Activated naive CD8-positive, alpha-beta T cell treated with anti-CD3 and anti-CD28 coated beads, Interleukin-2, amount 10 ng/mL, durations not matched to agents 7 days and 5 days (primary cell): ENCODE results near the gene C1orf159. TPM values are rescaled to one million over a fixed set of nuclear protein-coding genes. Genes with fewer than 3 reads are reported as not detected.

Experiments
- ATAC-seq: fragments of 150-1000 bp; cut with Tn5 transposase; one replicate; pipeline ENCODE4 v1.10.0; 2021; ENCODE audit warnings: low read depth, moderate library complexity
- POLR2A ChIA-PET: fragments of 350-600 bp; sonication (Branson Sonifier 250); formaldehyde crosslinking; loops from one replicate; lab custom pipeline; 2021; ENCODE audit warnings: antibody characterized with exemption; lab: Charles Lee
- DNase-seq: peaks from one replicate; pipeline ENCODE4 v3.0.0; 2021
- H3K27ac Mint-ChIP-seq: one replicate; pipeline ENCODE4 v1.8.0; 2022; ENCODE audit warnings: mild to moderate bottlenecking, mixed read lengths
- H3K27me3 Mint-ChIP-seq: one replicate; pipeline ENCODE4 v1.8.0; 2022; ENCODE audit warnings: mild to moderate bottlenecking, moderate library complexity, mixed read lengths
- H3K36me3 Mint-ChIP-seq: one replicate; pipeline ENCODE4 v1.8.0; 2021; ENCODE audit warnings: mild to moderate bottlenecking, mixed read lengths
- H3K4me1 Mint-ChIP-seq: one replicate; pipeline ENCODE4 v1.8.0; 2021; ENCODE audit warnings: mixed read lengths
- H3K4me3 Mint-ChIP-seq: one replicate; pipeline ENCODE4 v1.8.0; 2022; ENCODE audit warnings: mild to moderate bottlenecking, moderate library complexity, mixed read lengths
- H3K9me3 Mint-ChIP-seq: one replicate; pipeline ENCODE4 v1.8.0; 2021; ENCODE audit warnings: mixed read lengths
- total RNA-seq, 2 experiments: library from RNA; stranded (reverse); gene quantifications; one replicate each; pipeline ENCODE4 v1.2.3, GENCODE V29; 2021

The C1orf159 gene
- total RNA-seq, 2 experiments from 2014 or later, result 22.7 to 23.0 TPM

DNA sequence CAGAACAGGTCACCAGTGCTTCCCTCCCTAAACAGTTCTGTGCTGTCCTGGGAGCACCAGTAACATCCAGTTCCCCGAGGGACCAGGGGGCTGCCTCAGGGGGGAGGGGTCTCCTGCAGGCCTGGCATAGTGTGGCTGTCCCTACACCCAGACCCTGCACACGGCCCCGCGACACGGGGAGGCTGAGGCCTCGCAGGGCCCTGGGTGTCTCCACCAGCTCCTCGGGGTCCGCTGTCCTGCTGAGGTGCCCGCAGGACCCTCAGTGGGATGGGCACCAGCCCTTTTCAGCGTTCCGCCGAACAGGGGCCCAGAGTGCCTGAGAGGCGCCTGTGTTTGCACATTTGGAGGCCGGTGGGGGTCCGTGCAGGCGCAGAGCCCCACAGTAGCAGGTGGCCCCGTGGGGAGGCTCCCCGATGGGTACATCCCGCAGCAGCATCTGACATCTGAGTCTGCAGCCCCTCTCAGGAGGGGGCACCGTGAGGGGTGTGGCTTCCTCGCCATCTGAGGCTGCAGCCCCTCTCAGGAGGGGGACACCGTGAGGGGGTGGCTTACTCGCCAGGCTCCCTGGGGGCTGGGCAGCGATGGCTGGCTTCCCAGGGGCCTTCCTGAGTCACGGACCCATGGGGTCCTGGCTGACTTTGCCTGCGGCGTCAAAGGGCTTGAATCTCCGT lies 18.5 kb upstream of the C1orf159 start:
- ATAC-seq, result no peak

DNA sequence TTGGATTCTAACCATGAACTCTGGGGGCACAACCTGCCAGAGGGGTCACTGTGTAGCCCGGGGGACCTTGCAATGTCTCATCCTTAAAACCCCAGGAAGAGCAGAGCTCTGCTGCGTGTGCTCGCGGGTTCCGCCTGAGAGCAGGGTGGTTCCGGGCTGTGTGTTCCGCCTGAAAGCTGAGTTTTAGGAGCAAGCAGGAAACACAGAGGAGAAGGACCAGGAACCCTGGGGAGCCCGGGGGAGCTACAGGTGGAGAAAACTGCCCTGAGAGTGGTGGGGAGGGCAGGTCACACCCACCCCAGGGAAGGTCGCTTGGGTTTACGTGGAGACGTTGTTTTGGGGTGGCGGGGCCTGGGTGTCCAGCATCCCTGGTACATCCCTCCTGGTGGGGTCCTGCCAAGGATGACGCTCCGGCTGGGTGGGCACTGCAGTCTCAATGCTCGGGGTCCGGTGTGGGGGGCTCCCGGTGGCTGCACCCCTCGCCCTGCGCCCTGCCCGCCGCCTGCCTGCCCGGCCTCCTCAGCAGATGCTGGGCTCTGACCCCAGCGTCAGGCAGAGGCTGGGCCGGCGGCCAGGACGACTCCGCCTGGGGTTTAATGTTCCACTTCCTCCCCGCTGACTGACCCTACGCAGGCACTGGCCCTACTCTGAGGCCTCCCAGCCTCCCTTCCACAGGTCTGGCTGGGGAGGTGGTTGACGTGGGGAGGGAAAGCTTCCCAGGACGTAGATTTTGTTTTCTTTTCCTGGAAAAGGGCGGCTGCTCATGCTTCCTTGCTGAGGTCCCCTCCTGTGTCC lies 17.3 kb upstream of the C1orf159 start:
- Mint-ChIP-seq H3K36me3 (no peaks in the 10 kb centered on the region), H3K27me3 (peaks cover 6% of the 10 kb centered on the region), H3K9me3 (no peaks in the 10 kb centered on the region), H3K4me3 (no peak overlapping the region), H3K4me1 (peaks cover 9% of the 10 kb centered on the region), H3K27ac (no peak overlapping the region)
- no peak for DNase-seq
- ATAC-seq, result no peak
- POLR2A ChIA-PET, result no interaction called here

More for the DNA sequence above, 18.5 kb upstream of the C1orf159 start:
- H3K27ac Mint-ChIP-seq, result no peak overlapping the region
- DNase-seq, result no peak
- H3K27me3 Mint-ChIP-seq, result peaks cover 6% of the 10 kb centered on the region
- H3K36me3 Mint-ChIP-seq, result no peaks in the 10 kb centered on the region
- peaks cover 13% of the 10 kb centered on the region for H3K4me1 Mint-ChIP-seq
- H3K9me3 Mint-ChIP-seq, result no peaks in the 10 kb centered on the region
- POLR2A ChIA-PET, result no interaction called here
- H3K4me3 Mint-ChIP-seq, result no peak overlapping the region

DNA sequence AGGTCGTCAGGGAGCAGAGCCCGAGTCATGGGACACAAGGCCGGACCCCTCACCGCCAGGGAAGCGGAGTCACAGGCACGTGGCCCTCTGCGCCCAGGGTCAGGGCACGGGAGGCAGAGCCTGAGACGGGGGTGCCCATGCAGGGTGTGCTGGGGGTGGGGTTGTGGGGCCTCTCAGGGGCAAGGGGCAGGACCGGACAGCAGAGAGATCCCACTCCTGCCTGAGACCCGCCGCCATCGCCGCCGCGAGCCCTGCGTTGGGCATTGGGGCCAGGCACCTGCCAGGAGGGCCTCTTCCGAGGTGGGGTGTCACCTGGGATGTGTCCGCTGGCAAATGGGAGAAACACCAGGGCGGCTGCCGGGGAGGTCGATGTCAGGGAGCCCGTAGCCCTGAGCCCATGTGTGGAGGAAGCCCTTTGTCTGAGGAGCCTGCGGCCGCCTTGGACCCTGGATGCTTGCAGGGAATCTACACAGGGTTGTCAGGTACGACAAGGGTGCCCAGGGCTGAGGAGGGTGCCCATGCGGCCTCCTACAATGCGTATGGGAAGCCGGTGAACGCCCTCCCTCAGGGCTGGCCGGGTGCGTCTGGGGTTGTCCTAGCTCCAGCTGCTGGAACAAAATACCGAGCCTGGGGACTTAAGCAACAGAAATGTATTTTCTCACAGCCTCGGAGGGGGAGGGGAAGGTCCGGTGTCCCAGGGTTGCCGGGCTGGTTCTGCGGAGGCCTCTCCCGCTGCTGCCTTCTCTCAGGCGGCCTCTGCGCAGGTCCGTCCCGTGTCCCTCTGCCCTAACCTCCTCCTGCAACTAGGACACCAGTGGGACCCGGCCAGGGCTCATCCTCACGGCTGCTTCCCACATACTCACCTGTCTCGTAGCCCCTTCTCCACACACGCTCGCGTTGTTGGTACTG lies 16.4 kb upstream of the C1orf159 start:
- POLR2A ChIA-PET, result no interaction called here
- H3K9me3 Mint-ChIP-seq, result no peaks in the 10 kb centered on the region
- no peak overlapping the region for H3K27ac Mint-ChIP-seq
- H3K36me3 Mint-ChIP-seq, result no peaks in the 10 kb centered on the region
- peaks cover 6% of the 10 kb centered on the region for H3K27me3 Mint-ChIP-seq
- peaks cover 5% of the 10 kb centered on the region for H3K4me1 Mint-ChIP-seq
- H3K4me3 Mint-ChIP-seq, result no peak overlapping the region
- no peak for ATAC-seq
- DNase-seq, result no peak

DNA sequence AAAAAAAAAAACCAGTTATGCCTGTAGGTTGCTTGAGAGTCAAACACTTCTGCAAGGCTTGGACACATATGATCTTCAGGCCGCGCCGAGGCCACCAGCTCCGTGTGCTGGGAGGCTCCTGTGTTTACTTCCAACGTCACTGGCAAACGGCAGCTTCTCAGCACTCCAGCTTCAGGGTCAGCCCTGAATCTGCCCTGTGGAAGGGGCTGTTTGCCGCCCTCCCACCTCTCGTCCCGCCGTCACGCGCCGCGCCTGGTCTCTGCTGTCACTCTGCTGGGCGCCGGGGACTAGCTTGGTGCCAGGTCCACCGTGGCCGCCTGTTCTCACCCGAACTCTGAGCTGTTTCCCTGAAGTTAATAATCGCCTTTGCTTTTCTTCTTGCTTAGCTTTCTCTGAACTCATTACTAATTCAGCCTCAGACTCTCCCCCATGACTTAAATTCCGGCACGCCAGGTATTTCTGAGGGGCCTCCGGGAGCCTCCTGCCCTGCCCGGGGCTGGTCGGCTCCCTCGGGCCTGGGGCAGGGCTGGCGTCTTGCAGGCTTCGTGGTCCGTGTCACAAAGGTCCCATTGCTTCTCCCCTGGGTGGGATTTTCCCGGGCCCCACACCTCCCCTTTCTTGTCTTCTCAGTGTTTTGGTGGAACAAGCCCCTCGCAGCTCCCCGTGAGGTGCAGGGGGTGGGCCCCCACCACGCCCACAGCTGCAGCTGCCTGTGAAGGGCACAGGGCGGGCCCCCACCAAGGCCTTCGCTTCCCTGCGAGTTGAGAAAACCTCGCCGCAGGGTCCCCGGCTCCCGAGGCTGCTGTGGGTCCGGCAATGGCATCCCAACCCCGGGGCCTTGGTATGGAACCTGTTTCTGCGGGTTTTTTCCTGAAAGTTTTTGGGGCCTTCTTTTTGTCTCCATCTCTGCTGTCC lies 14.6 kb upstream of the C1orf159 start:
- H3K36me3 Mint-ChIP-seq, result no peaks in the 10 kb centered on the region
- no peak for DNase-seq
- H3K27me3 Mint-ChIP-seq, result peaks cover 6% of the 10 kb centered on the region
- H3K27ac Mint-ChIP-seq, result no peak overlapping the region
- no peaks in the 10 kb centered on the region for H3K4me1 Mint-ChIP-seq
- ATAC-seq, result no peak
- no peaks in the 10 kb centered on the region for H3K9me3 Mint-ChIP-seq
- POLR2A ChIA-PET, result interaction anchor here (0.6 to 1.0 kb wide), 3 partner anchors 40 to 433 kb away, joined by 3 to 4 read pairs (median 3); no protein-coding TSS in a partner anchor
- no peak overlapping the region for H3K4me3 Mint-ChIP-seq

DNA sequence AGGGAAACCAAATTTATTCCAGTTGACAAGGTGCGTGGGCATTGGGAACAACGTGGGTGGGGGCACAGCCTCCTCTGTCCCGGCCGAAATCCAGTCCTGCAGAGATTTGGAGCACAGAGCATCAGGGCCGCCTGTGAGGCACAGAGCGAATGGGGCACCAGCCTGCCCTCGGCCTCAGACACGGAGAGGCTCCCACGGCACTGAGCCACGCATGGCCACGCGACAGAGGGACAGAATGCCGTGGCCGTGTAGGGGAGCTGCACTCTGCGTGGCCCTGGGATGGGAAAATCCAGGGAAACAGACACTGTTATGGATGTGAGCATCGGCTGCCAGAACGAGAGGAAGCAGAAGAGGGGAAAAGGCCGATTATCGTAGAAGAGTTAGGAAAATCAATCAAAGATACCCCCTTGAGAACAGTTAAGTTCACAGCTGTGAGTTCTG lies 13.5 kb upstream of the C1orf159 start:
- ATAC-seq, result no peak
- Mint-ChIP-seq H3K4me1 (no peaks in the 10 kb centered on the region), H3K27me3 (peaks cover 6% of the 10 kb centered on the region), H3K9me3 (no peaks in the 10 kb centered on the region), H3K4me3 (no peak overlapping the region), H3K36me3 (no peaks in the 10 kb centered on the region), H3K27ac (no peak overlapping the region)
- POLR2A ChIA-PET, result no interaction called here
- no peak for DNase-seq

DNA sequence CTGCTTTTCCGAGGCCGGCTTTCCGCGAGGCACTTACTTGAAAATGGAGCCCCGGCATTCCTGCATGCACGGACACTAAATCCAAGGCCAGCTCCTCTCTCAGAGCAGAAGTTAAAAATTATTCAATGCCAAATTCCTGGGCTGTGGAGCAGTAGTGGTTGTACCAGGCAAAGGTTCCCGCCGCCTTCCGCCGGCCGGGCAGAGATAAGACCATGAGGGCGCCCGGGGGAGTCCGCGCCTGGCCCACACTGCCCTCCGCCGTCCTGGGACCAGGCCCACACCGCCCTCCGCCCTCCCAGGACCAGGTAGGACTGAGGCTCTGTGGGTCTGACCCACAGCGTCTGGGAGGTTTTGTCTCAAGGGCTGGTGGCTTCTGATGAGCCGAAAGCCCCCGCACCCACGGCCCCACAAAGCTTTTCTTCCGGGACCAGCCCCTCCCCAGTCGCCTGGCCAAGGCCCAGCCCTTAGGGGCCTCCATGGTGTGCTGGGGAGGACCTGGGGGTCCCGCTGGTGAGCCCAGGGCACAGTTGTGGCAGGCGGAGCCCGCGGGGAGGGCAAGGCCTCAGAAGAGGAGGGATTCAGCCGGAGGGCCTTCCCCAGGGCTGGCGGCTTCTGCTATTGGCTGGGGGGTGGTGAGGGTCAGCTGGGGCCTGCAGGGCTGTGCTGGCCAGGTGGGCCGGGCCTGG lies 12.7 kb upstream of the C1orf159 start:
- Mint-ChIP-seq H3K4me3 (no peak overlapping the region), H3K36me3 (no peaks in the 10 kb centered on the region), H3K27ac (no peak overlapping the region), H3K27me3 (peaks cover 6% of the 10 kb centered on the region), H3K9me3 (no peaks in the 10 kb centered on the region), H3K4me1 (peaks cover 3% of the 10 kb centered on the region)
- POLR2A ChIA-PET, result no interaction called here
- ATAC-seq, result no peak
- DNase-seq, result no peak

DNA sequence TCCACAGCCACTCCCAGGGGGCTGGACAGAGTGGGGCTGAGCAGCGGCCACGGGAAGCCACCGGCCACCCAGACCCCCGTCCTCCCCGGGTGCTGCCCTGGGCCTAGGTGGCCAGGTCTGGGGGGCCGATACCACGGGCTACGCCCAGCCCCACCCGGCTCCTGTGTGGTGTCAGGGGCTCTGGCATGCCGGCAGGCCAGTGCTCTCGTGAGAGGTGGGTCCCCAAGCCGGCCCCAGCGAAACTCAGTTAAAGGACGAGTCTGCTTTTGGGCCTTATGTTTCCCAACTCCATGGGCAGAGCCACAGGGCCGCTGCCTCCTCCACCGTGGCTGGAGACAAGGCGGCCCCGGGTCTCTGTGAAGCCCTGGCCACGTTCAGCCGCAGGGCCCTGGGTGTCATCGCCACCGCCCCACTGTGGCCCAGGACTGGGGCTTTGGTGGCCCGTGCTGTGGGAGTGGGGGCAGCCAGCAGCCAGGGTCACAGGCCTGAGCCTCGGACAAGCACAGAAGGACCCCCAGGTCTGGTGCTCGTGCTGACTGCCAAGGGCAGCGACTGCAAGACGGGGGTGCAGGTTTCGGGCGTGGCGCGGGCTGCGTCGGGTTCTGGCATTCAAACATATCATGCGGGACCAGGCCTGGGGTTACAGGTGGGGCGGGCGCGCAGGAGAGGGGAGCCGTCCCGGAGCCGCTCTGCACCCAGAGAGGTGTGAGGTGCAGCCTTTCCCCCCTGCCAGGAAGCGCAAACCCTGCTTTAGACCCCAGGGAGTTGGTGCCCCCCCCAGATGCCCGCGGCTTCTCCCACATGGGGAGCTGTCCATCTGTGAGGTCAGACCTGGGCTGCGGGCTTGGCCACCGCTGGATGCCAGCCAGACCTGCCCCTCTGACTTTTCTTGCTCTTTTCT lies 11.9 kb upstream of the C1orf159 start:
- Mint-ChIP-seq H3K36me3 (no peaks in the 10 kb centered on the region), H3K4me3 (no peak overlapping the region), H3K27me3 (peaks cover 4% of the 10 kb centered on the region), H3K9me3 (no peaks in the 10 kb centered on the region), H3K27ac (no peak overlapping the region), H3K4me1 (peaks cover 5% of the 10 kb centered on the region)
- ATAC-seq (no peak), DNase-seq (no peak)
- POLR2A ChIA-PET, result no interaction called here

DNA sequence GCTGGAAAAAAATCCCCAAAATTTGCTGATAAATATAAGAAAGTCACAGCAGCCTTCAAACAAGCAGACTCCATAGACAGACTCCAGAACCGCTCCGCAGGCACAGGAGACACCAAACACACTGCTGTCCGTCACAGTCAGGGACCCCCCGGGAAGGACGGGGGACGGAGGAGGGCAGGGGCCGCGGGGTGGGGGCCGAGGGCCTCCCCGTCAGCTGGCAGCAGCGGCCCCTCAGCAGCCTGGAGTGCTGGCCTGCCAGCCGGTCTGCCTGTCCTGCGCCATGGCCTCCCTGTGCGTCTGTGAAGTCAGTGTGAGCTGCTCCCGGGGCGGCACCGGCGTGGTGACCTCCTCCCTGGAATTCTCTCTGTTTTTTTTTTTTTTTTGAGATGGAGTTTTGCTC lies 10.1 kb upstream of the C1orf159 start:
- Mint-ChIP-seq H3K27ac (no peak overlapping the region), H3K27me3 (no peaks in the 10 kb centered on the region), H3K4me3 (no peak overlapping the region), H3K36me3 (no peaks in the 10 kb centered on the region), H3K4me1 (peaks cover 5% of the 10 kb centered on the region), H3K9me3 (no peaks in the 10 kb centered on the region)
- no peak for ATAC-seq
- POLR2A ChIA-PET, result interaction anchor here (0.6 kb wide), 1 partner anchor 180 kb away, joined by 3 read pairs; no protein-coding TSS in a partner anchor
- DNase-seq, result no peak

DNA sequence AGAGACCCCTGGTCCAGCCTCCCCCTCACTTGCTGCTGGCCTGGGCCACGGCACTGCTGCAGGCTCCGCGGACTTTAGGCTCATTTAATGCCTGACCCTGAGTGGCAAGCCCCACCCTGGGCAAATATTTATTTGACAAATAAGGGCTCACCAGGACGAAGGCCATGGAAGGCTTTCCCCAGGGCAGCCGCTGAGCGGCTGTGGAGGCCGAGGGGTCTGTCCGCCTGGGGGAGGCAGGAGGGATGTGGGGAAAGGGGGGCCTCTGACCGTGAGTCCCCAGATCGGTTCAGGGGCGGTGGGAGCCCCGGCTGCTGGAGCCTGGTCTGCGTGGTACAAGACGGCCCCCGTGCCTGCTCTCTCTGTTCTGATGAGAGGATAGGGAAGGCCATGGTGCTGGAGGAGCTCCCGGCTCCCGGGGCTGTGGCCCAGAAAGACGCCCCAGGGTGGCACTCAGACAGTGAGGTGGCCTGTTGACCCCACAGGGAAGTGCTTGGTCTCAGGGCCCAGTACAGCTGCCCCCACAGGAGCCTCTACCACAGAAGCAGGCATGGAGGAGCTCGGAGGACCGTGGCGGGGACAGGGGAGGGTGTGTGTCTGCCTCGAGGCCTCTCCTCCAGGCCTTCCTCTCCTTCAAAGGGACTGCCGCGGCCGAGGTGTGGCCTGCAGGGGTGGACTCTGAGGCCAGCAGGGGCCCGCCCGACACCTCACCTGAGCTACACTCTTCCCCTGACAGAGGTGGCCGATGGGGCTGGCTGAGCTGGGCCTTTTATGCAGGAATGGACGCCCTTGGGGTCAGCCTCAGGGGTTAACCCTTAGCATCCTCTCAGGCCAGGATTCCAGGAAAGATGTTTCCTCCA lies 9.1 kb upstream of the C1orf159 start:
- POLR2A ChIA-PET, result interaction anchor here (0.7 to 1.0 kb wide), 2 partner anchors 107 to 126 kb away, joined by 3 read pairs; partner anchors contain the start of genes B3GALT6 and SDF4
- Mint-ChIP-seq H3K9me3 (no peaks in the 10 kb centered on the region), H3K27ac (no peak overlapping the region), H3K4me1 (peaks cover 5% of the 10 kb centered on the region), H3K4me3 (no peak overlapping the region), H3K36me3 (no peaks in the 10 kb centered on the region), H3K27me3 (no peaks in the 10 kb centered on the region)
- no peak for DNase-seq
- no peak for ATAC-seq

DNA sequence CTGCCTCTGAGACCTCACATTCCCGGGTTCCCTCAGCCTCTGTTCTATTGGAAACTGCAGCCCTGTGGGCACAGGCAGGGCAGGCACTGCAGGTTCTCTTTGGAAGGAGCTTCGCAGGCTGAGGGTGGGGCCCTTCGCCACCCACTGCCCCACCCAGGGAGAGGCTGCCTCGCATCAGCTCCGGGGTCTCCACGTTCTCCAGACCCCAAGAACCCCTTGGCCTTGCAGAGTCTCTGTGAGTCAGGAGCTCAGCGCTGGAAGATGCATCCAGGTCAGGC lies 8.6 kb upstream of the C1orf159 start:
- ATAC-seq, result no peak
- no peak for DNase-seq
- Mint-ChIP-seq H3K36me3 (no peaks in the 10 kb centered on the region), H3K4me3 (no peak overlapping the region), H3K27ac (no peak overlapping the region), H3K27me3 (no peaks in the 10 kb centered on the region), H3K4me1 (peaks cover 5% of the 10 kb centered on the region), H3K9me3 (no peaks in the 10 kb centered on the region)
- POLR2A ChIA-PET, result interaction anchor here (0.7 to 1.0 kb wide), 2 partner anchors 108 to 126 kb away, joined by 3 read pairs; partner anchors contain the start of genes B3GALT6 and SDF4
